NCI-H2029 treated with DMSO at 0.1 percent for 48 hours (cell line): ENCODE results near the gene ARHGAP4.

Experiments used
- DNase-seq: peaks from one replicate; lab custom pipeline; 2025; lab: John Stamatoyannopoulos, UW

Gene ARHGAP4

DNA sequence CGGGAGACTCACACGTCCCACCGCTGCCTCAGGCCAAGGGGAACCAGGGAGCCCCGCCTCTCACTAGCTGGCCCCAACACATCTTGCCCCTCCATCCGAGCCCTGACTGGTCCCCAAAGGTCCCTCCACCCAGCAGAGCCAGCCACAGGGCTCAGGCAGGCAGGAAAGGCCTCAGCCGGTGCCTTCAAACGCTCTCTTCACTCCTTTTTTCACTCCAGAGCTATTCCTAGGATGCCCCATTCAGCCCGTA is 1.5 kb upstream of the ARHGAP4 start:
- DNase-seq = no peak

DNA sequence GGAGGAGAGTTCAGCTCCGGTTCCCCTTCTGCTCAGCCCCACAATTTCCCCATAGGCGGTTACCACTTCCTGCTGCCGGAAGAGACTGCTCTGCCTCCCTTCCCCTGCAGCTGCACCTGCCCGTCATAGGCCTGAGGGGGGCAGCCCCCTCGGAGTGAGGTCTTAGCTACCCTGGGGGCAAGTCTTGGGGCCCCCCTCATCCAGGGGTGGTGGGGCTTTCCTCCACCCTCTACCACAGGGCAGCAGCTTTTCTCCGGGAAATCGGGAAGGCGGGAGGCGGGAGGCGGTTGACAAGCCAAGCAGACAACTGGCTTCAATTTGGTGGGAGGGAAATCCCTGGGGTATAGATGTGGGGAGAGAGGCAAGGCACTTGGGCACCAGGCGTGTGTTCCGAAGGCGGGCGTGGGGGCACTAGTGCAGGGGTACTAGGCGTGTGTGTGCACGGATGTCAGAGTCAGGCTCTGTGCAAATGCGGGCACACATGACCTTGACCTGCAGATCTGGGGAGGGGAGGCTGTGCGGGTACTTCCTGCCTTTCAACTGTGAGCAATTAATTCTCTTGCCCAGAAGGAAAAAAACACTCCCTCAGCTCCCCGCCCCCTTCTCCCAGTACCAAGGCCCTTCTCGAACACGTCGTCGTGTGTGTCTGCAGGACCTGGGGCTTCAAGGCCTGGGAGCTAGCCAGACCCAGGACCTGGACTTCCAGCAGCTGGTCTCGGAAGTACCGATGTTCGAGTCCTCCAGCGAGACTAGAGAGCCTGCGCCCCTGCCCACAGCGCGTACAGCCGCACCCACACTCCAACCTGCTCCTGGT is 1.0 kb upstream of the ARHGAP4 start:
- DNase-seq = peak; percentile 13

DNA sequence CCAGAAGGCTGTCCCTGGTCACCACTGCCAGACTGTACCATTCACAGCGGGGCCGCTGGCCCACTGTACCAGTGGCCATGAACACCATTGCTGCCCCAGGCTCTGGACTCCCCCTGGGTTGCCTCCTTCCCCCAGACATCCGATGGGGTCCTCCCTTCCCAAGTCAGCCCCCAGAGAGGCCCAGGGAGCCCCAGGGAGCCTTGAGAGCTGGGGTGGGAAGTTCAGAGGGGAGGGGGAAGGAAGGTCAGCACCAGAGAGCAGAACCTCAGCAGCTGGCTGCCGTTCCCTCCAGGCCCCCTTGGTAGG is 441 bp upstream of the ARHGAP4 start:
- DNase-seq = no peak

DNA sequence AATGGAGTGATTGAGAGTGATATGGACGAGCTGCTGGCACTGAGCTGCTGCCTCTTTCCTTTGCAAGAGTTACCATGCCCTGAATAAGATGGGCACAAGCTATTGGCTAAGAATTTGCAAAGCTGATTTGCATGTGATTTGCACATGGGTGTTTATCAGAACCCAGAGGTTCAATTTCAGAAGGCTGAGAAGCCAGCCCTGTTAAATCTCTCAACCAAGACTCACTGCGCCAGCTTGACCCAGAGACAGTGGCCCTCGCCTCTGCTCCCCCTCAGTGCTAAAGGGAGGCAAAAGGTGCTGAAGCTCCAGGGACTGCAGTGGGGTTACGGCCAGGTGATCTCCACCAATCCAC is 701 bp downstream of the ARHGAP4 start:
- no peak for DNase-seq

DNA sequence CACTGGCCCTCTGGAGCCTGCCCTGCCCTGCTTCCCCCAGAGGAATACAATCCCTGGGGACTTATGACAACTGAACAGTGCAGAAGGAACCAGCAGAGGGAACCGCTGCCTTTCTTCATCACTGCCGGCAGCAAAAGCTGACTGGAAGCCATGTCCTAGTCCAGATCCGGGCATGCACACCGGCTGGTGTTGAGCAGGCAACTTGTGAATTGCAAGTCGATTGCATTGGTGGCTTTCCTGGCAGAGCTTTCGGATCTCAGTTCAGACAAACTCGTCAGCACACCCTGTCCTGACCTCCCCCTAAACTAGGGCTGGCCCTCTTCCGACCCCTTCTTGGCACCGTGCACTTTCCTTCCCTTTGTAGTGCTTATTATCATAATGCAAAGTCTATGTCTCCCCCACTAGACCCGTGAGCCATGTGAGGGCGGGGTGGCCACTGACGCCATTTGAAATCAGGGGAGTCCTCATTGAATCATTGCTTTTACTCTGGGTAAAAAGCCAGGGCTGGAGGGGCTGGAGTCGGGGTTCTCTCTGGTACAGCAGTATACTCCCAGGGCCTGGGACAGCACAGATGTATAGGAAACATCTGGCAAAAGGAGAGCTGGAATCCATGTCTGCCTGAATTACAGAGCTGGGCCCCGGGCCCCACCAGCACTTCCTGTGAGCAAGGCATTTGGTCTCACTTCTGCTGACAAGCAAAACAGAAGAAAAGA is 1.8 kb downstream of the ARHGAP4 start:
- no peak for DNase-seq

DNA sequence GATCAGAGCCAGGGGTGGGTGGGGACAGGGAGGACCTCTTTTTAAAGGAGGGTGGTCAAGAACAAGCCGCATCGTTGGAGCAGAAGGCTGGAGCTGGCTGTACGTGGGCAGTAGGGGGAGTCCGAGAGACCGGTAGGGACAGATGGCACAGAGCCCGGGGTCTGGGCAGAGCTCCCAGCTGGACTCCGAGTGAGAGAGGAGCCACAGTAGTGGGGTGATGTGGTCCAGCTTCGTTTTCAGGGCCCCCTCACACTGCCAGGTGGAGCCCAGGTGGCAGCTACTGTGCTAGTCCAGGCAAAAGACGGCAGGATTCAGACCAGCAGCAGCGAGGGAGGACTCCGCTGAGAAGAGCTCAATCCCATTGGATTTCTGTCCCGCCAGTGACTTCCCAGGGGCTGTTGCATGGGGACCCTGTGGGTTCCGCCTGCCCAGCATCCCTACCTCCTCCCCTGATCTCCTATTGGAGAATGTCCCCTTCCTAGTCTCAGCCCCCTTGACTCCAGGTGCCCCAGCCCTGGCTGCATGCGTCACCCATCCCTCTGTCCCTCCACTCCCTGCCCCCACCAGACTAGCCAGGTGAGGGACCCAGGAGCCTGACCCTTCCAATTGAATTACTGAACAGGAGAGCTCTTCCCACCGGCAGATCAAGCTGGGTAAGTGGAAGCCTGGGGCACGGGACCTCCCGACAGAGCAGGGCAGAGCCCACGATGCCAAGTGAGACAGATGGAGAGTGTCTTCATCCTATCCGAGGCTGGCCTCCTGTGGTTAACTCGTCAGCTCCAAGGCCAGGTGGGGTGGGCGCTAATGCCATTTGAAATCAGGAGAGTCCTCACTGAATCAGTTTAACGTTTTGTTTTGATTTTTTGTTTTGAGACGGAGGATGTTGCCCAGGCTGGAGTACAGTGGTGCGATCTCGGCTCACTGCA is 2.9 kb downstream of the ARHGAP4 start:
- DNase-seq = peak; percentile 16

DNA sequence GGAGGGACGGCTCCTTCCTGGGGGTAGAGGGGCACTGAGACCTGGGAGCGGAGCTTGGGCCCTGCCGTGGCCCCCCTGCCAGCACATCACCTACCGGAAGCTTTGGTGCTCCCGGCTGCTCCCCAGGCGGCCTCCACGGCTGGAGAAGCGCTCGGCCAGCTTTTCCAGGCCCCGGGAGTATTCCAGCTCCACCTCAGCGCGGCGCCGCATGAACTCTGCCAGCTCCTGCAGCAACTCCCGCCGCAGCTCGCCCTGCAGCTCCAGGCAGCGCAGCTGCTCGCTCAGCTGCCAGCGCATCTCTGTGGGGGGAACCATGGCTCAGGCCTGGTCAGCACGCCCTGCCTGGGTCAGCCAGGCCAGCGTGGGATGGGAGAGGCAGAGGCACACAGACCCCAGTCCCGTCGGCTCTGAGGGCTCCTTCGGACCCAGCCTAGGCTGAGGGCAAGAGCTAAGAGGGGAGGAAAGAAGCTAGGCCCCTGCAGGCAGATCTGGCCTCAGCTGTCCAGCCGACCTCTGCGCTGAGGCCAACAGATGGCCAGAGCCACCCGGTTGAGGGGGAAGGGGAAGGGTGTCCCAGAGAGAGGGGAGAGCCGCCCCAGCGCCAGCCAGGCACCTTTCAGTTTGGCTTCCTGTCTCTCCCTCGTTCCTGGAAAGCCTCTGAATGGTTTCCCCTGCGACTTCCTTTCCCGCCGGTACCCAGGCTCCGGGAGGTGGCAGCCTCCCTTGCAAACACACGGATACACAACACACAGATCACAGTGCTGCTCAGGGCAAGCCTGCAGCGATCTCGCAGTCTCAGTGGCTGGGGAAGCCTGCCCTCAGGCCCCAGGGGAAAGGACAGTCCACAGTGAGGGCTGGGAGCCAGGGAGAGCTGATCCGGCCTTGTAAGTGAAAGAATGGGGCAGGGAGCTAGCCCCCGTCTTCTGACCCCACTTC is 4.3 kb downstream of the ARHGAP4 start:
- DNase-seq = no peak

DNA sequence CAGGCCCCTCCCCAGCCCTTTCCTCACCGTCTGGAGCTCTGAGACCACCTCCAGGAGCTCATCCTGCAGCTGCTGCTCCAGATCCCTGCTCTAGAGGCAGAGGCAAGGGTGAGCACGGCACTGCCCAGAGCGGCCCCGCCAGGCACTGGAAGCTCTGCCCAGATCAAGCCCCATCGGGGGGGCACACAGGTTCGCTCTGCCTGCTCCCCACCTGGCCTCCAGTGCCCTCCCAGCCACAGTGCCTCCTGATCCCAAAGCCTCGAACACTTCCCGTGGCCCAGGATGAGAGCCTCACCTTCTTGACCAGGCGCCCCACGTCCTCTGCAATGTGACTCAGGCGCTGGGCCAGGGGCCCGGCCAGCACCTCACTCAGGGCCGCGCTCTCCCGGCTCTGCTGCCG is 5.0 kb downstream of the ARHGAP4 start:
- no peak for DNase-seq

DNA sequence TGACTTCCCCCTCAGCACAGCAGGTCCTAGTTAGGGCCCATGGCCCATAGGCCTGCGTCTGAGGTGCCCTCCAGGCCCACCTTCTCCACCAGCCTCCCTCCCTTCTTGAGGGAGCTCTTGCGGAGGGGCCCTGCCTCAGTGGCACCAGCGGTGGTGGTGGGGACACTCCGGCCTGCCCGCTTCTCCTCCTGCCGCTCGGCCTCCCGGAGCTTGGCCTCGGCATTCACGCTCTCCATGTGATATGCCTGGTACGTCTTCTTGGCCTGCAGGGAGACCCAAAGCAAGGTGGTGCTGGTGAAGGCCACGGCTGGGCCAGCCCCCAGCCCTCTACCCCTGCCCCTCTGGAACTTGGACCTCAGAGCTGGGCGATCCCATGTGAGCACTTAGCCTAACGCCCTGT is 5.5 kb downstream of the ARHGAP4 start:
- DNase-seq = no peak

DNA sequence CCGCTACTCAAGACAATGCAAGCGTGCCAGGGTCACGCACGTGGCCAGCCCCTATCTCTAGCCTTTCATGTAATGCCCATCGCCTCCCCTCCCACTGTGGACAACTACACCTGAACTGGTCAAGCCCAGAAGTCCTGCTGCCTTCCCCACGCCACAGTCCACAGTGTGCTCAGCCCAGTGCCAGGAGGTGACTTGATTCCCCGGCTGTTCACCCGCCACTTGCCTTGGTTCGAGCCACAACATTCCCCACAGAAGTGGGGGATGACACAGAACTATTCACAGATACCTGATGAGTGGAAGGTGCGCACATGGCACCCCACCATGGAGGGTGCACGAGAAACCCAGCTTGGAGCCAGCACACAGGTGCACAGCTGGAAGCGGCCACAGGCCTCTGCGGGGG is 6.8 kb downstream of the ARHGAP4 start:
- no peak for DNase-seq

DNA sequence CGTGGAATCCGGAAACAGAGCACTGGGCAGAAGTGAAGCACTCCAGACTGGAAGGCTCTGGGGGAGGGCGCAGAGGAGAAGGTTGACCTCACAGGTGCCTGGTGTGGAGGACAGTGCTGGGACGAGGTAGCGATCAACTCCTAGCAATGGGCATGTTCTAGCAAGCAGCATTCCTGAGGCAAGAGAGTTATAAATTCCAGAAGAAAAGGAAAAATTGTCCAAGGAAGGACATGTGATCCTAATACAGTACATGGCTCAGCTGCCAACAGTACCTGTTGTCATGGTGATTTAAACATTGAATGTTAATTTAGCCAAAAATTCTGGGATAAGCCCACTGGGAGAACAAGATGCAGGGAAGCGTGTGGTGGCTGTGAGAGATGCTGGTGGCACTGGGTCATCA is 8.2 kb downstream of the ARHGAP4 start:
- DNase-seq = no peak

DNA sequence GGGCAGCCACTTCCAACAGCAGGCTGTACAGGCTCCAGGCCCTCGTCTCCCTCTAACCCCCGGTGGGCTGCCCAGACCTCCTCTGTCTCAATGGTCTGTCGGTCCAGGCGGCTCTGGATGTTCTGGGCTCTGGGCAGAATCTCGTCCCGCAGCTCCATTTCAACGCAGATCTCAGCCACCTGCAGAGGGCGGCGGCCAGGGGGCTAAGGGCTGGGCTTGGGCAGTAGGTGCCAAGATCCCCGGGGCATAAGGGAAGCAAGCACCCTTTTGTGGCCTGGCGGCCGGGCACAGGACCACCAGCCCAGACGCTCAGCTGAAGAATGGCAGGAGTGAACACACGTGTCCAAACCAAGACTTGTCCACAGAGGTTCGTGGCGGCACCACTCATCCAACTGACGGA is 12.4 kb downstream of the ARHGAP4 start:
- no peak for DNase-seq

DNA sequence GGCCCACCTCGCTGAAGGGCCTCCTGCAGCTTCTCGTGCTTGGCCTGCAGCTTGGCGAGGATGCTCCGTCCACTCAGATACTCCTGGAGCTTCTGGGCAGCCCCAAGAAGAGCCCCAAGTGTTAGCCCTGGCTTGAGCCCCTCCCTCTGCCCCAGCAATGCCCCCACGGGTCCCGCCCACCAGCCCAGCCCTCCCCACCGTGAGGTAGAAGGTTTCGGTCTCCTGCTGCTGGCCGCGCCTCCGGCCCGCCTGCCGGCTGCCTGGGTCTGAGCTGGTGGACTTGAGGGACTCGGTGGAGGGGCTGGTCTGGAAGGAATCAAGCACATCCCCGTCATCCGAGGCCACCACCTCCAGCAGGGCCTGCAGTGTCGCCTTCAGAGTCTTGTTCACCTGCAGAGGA is 12.9 kb downstream of the ARHGAP4 start:
- DNase-seq = no peak

DNA sequence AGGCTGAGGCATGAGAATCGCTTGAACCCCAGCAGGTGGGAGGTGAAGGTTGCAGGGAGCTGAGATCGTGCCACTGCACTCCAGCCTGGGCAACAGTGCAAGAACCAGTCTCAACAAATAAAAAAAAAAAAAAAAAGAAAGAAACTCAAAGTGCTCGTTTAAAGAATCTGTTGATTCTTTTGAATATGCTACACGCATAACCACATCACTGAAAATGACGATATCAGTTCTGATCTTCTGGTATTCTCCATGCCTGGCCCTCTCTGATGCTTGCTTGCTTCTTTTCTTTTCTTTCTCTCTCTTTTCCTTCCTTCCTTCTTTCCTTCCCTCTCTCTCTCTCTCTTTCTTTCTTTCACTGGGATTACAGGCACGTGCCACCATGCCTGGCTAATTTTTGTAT is 14.3 kb downstream of the ARHGAP4 start:
- no peak for DNase-seq

DNA sequence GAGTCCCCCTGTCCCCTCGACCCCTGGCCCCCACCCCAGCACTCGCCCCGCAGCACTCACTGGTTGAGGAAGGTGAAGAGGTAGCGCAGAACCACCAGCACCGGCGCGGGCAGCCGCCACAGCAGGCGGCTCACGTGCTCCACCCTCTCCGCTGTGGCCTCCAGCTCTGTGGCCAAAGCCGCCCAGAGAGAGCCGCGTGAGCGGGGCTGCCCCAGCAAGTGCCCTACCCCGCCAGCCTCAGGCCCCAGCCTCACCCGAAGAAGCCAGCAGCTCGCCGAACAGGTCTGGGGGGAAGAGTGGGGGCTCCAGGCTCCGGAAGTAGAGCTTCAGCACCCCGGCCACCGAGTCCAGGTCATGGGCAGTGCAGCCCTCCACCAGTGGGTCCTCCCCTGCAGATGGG is 15.6 kb downstream of the ARHGAP4 start:
- DNase-seq = no peak

DNA sequence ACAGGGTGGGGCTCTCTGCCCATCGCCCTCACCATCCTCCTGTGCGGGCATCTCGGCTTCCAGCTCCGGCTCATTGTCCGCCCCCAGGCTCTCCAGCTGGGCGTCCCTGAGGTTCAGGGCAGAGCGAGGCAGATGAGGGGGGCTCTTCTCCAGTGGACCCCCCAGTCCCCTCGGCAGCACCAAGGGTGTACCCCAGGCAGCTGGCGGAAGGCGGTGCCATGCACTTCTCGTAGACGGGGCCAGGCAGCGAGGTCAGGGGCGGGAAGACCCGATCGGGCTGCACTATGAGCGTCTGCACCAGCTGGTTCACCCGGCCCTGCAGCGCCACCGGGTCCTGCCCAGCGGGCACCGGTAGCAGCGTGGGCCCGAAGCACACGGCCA is 16.1 kb downstream of the ARHGAP4 start:
- no peak for DNase-seq

DNA sequence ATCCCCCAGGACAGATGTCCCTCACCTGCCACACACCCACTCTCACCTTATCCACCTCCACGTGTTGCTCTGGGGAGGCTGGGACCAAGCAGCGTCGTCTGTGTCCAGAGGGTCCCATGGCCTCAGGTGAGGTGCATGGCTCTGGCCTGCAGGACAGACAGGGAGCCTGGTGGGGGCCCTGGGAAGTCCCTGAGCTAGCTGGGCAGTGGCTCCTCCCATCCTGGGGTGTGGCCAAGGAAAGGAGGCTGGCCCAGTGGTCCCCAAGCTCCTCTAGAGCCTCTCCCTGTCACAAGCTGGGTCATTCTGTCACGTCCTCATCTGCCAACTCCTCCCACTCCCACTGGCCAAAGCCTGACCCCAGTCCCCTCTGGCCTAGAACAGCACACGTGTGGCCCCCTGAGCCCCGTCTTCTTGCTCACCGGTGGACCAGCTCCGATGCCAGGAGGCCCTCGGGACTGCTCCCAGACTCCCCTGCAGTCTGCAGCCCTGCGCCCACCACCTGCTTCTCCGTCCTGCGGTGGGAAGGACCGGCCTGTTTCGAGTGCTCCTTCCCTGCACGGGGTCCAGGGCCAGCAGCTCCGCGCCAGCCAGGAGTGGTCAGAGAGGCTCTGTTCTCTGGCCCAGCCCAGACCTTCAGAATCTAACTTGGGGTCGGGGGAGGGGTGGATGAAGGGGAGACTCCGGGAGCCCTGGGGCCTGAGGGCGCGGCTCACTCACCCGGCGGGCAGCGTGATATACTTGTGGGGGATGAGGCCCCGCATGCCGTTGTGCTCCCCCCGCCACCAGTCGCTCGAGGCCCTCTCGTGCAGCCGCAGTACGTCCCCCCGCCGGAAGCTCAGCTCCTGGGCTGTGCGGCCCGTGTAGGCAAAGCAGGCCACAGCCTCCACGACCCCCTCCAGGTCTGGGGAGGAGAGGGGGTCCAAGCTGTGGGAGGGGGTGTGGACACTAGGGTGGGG is 16.8 kb downstream of the ARHGAP4 start:
- DNase-seq = no peak

DNA sequence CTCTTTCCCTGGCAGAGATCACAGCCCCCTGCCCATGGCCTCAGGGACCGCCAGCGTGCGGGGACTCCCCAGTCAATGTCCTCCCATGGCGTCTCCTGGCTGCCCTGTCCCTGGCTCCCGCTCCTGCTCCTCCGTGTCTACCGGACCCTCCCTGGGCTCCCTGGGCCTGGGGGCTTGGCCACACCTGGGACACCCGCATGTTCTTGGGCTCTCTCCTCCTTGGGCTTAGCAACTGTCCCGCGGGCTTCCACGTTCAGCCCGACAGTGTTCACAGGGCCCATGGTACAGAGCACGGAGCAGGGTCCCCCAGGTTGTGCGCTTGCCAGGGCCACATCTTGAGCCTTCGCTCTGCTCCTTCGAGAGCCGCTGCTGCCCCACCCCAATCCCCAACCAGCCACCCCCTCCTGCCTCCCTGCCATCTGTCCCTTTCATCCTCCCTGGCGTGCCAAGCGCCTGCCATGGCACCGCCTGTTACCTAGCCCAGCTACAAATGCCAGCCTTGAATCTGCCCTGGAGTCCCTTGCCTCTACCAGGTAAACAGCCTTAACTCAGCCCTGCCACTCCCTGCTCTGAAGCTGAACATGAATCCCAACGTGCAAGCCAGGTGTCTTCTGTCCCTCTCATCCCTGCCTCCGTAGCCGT is 17.7 kb downstream of the ARHGAP4 start:
- no peak for DNase-seq

DNA sequence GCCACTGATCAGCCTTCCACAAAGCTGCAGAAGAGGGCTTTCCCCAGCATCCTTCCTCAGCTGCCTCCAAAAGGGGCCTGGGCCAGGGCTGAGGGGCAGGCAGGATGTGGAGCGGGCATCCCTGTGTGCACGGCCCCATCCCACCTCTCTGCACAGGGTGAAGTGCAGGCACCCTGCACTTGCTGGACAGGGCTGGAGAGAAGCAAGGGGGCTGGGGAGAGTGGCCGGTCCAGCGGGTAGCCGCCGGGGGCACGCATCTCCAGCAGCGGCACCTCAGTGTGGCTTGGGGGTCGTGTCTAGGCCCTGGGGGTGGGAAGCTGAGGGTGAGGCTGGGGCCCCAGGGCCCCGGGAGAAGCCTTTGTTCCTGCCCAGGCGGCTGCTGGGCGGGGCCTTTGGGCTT is 18.6 kb downstream of the ARHGAP4 start:
- DNase-seq = no peak

DNA sequence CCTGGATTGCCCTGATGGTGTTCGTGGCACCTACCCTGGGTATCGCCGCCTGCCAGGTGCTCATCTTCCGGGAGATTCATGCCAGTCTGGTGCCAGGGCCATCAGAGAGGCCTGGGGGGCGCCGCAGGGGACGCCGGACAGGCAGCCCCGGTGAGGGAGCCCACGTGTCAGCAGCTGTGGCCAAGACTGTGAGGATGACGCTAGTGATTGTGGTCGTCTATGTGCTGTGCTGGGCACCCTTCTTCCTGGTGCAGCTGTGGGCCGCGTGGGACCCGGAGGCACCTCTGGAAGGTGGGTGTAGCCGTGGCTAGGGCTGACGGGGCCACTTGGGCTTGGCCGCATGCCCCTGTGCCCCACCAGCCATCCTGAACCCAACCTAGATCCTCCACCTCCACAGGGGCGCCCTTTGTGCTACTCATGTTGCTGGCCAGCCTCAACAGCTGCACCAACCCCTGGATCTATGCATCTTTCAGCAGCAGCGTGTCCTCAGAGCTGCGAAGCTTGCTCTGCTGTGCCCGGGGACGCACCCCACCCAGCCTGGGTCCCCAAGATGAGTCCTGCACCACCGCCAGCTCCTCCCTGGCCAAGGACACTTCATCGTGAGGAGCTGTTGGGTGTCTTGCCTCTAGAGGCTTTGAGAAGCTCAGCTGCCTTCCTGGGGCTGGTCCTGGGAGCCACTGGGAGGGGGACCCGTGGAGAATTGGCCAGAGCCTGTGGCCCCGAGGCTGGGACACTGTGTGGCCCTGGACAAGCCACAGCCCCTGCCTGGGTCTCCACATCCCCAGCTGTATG is 19.7 kb downstream of the ARHGAP4 start:
- no peak for DNase-seq
